Measurements from ENCODE around the gene APOM.

The APOM gene

GRCh38 chr6:31655349-31656237, at the start of gene APOM:
Gene APOM (plus strand): TSS chr6:31655894. CDS start chr6:31655967, 73 bp downstream.
- no peak within 1 kb of the TSS for H3K9ac ChIP-seq (ENCODE audit: low read length)
- H3K4me3 ChIP-seq (ENCODE audit: low read length): no peak within 1 kb of the TSS
- peaks cover 29% of the 10 kb centered on the region for H3K4me1 ChIP-seq (ENCODE audit: control insufficient read depth, insufficient read depth, low read length)
- H3K36me3 ChIP-seq (ENCODE audit: control insufficient read depth, insufficient read depth, low read length): peaks cover 5% of the 10 kb centered on the region
- no peaks in the 10 kb centered on the region for H3K9me3 ChIP-seq (ENCODE audit: control insufficient read depth, low read length)
- no peaks in the 10 kb centered on the region for H3K27me3 ChIP-seq (ENCODE audit: control insufficient read depth, insufficient read depth, low read length)

- no peaks in the 10 kb centered on the region for H3K4me1 ChIP-seq (ENCODE audit: control insufficient read depth, insufficient read depth, low read length)
- H3K4me3 ChIP-seq (ENCODE audit: low read length): no peak overlapping the region
- H3K9me3 ChIP-seq (ENCODE audit: control insufficient read depth, low read length): no peaks in the 10 kb centered on the region
- no peaks in the 10 kb centered on the region for H3K36me3 ChIP-seq (ENCODE audit: control insufficient read depth, insufficient read depth, low read length)
- no peak overlapping the region for H3K9ac ChIP-seq (ENCODE audit: low read length)
- no peaks in the 10 kb centered on the region for H3K27me3 ChIP-seq (ENCODE audit: control insufficient read depth, insufficient read depth, low read length)
These were observed 48.4 kb upstream of the APOM start for GRCh38 chr6:31607317-31607716.

GRCh38 chr6:31609519-31610406, 45.9 kb upstream of the APOM start:
- no peaks in the 10 kb centered on the region for H3K27me3 ChIP-seq (ENCODE audit: control insufficient read depth, insufficient read depth, low read length)
- no peaks in the 10 kb centered on the region for H3K36me3 ChIP-seq (ENCODE audit: control insufficient read depth, insufficient read depth, low read length)
- H3K4me1 ChIP-seq (ENCODE audit: control insufficient read depth, insufficient read depth, low read length): no peaks in the 10 kb centered on the region
- H3K9ac ChIP-seq (ENCODE audit: low read length): no peak overlapping the region
- H3K9me3 ChIP-seq (ENCODE audit: control insufficient read depth, low read length): no peaks in the 10 kb centered on the region
- no peak overlapping the region for H3K4me3 ChIP-seq (ENCODE audit: low read length)

- Histone ChIP-seq H3K4me3 (ENCODE audit: low read length) (no peak overlapping the region), H3K36me3 (ENCODE audit: control insufficient read depth, insufficient read depth, low read length) (no peaks in the 10 kb centered on the region), H3K9me3 (ENCODE audit: control insufficient read depth, low read length) (no peaks in the 10 kb centered on the region), H3K9ac (ENCODE audit: low read length) (no peak overlapping the region), H3K4me1 (ENCODE audit: control insufficient read depth, insufficient read depth, low read length) (no peaks in the 10 kb centered on the region), H3K27me3 (ENCODE audit: control insufficient read depth, insufficient read depth, low read length) (no peaks in the 10 kb centered on the region)
These were observed 44.7 kb upstream of the APOM start for GRCh38 chr6:31610968-31611367.

GRCh38 chr6:31614075-31614619, 41.5 kb upstream of the APOM start:
- Histone ChIP-seq H3K4me3 (ENCODE audit: low read length) (no peak overlapping the region), H3K27me3 (ENCODE audit: control insufficient read depth, insufficient read depth, low read length) (no peaks in the 10 kb centered on the region), H3K4me1 (ENCODE audit: control insufficient read depth, insufficient read depth, low read length) (no peaks in the 10 kb centered on the region), H3K9ac (ENCODE audit: low read length) (no peak overlapping the region), H3K36me3 (ENCODE audit: control insufficient read depth, insufficient read depth, low read length) (no peaks in the 10 kb centered on the region), H3K9me3 (ENCODE audit: control insufficient read depth, low read length) (no peaks in the 10 kb centered on the region)

- Histone ChIP-seq H3K9ac (ENCODE audit: low read length) (peak within 1 kb of the TSS; percentile 34), H3K4me3 (ENCODE audit: low read length) (no peak within 1 kb of the TSS)
These were observed 40.8 kb upstream of the APOM start, which contains the start of gene AIF1 for GRCh38 chr6:31614684-31615578. Gene AIF1 (plus strand): TSS chr6:31615234. CDS start chr6:31615330, 96 bp downstream.

GRCh38 chr6:31615748-31616147, 39.9 kb upstream of the APOM start:
- no peak overlapping the region for H3K9ac ChIP-seq (ENCODE audit: low read length)
- no peaks in the 10 kb centered on the region for H3K9me3 ChIP-seq (ENCODE audit: control insufficient read depth, low read length)
- H3K36me3 ChIP-seq (ENCODE audit: control insufficient read depth, insufficient read depth, low read length): no peaks in the 10 kb centered on the region
- no peaks in the 10 kb centered on the region for H3K4me1 ChIP-seq (ENCODE audit: control insufficient read depth, insufficient read depth, low read length)
- H3K4me3 ChIP-seq (ENCODE audit: low read length): no peak overlapping the region
- no peaks in the 10 kb centered on the region for H3K27me3 ChIP-seq (ENCODE audit: control insufficient read depth, insufficient read depth, low read length)

More at GRCh38 chr6:31614684-31615578, 40.8 kb upstream of the APOM start, which contains the start of gene AIF1:
- Histone ChIP-seq H3K9me3 (ENCODE audit: control insufficient read depth, low read length) (no peaks in the 10 kb centered on the region), H3K27me3 (ENCODE audit: control insufficient read depth, insufficient read depth, low read length) (no peaks in the 10 kb centered on the region), H3K4me1 (ENCODE audit: control insufficient read depth, insufficient read depth, low read length) (no peaks in the 10 kb centered on the region), H3K36me3 (ENCODE audit: control insufficient read depth, insufficient read depth, low read length) (no peaks in the 10 kb centered on the region)

GRCh38 chr6:31617010-31617409, 38.7 kb upstream of the APOM start:
- H3K9me3 ChIP-seq (ENCODE audit: control insufficient read depth, low read length): no peaks in the 10 kb centered on the region
- no peak overlapping the region for H3K9ac ChIP-seq (ENCODE audit: low read length)
- no peaks in the 10 kb centered on the region for H3K27me3 ChIP-seq (ENCODE audit: control insufficient read depth, insufficient read depth, low read length)
- H3K4me1 ChIP-seq (ENCODE audit: control insufficient read depth, insufficient read depth, low read length): peaks cover 9% of the 10 kb centered on the region
- no peak overlapping the region for H3K4me3 ChIP-seq (ENCODE audit: low read length)
- H3K36me3 ChIP-seq (ENCODE audit: control insufficient read depth, insufficient read depth, low read length): no peaks in the 10 kb centered on the region

GRCh38 chr6:31619805-31620585, 35.7 kb upstream of the APOM start:
- Histone ChIP-seq H3K9me3 (ENCODE audit: control insufficient read depth, low read length) (no peaks in the 10 kb centered on the region), H3K27me3 (ENCODE audit: control insufficient read depth, insufficient read depth, low read length) (no peaks in the 10 kb centered on the region), H3K4me1 (ENCODE audit: control insufficient read depth, insufficient read depth, low read length) (peaks cover 19% of the 10 kb centered on the region), H3K9ac (ENCODE audit: low read length) (peak overlapping the region; percentile 77), H3K36me3 (ENCODE audit: control insufficient read depth, insufficient read depth, low read length) (peaks cover under 1% of the 10 kb centered on the region), H3K4me3 (ENCODE audit: low read length) (peak overlapping the region; percentile 67)

GRCh38 chr6:31620586-31621319, 34.9 kb upstream of the APOM start, which contains the start of gene PRRC2A:
Gene PRRC2A (plus strand): TSS chr6:31620715. CDS start chr6:31622790, 2,075 bp downstream.
- no peaks in the 10 kb centered on the region for H3K9me3 ChIP-seq (ENCODE audit: control insufficient read depth, low read length)
- peaks cover 8% of the 10 kb centered on the region for H3K36me3 ChIP-seq (ENCODE audit: control insufficient read depth, insufficient read depth, low read length)
- peak within 1 kb of the TSS; percentile 82 for H3K4me3 ChIP-seq (ENCODE audit: low read length)
- H3K9ac ChIP-seq (ENCODE audit: low read length): peak within 1 kb of the TSS; percentile 98
- H3K4me1 ChIP-seq (ENCODE audit: control insufficient read depth, insufficient read depth, low read length): peaks cover 19% of the 10 kb centered on the region
- H3K27me3 ChIP-seq (ENCODE audit: control insufficient read depth, insufficient read depth, low read length): no peaks in the 10 kb centered on the region

Data from mucosa of stomach (tissue), 1 donor.